Transverse colon (tissue), 4 donors: ENCODE data around the gene PCCB.

Source experiments
- EP300 ChIP-seq: sonication (generic); formaldehyde crosslinking; IDR thresholded peaks from one replicate; pipeline ENCODE4 v1.6.1; 2017; ENCODE audit warnings: antibody characterized with exemption, low read depth
- POLR2A ChIP-seq: fragments of 450-650 bp; IDR thresholded peaks from one replicate; pipeline ENCODE4 v1.6.1; 2016; ENCODE audit warnings: antibody characterized with exemption, mild to moderate bottlenecking, moderate library complexity
- POLR2AphosphoS5 ChIP-seq, 3 donors: sonication (generic); formaldehyde crosslinking; IDR thresholded peaks; one replicate each; pipeline ENCODE4 v1.6.1; 2016; ENCODE audit warnings: antibody characterized with exemption in 3 of 3
- TF ChIP-seq, protein P1 (sequence below), 5 experiments: fragments of 200-600 bp in 3 of 5; fragments of 450-650 bp in 2 of 5; sonication (generic) in 3 of 5; IDR thresholded peaks; 1 replicate in 2 of 5; 2 replicates in 3 of 5; pipeline ENCODE4 v1.5.1; 2016 to 2017; ENCODE audit warnings: antibody characterized with exemption in 5 of 5, inconsistent platforms in 3 of 5, mild to moderate bottlenecking in 2 of 5, moderate library complexity in 1 of 5

DNA sequence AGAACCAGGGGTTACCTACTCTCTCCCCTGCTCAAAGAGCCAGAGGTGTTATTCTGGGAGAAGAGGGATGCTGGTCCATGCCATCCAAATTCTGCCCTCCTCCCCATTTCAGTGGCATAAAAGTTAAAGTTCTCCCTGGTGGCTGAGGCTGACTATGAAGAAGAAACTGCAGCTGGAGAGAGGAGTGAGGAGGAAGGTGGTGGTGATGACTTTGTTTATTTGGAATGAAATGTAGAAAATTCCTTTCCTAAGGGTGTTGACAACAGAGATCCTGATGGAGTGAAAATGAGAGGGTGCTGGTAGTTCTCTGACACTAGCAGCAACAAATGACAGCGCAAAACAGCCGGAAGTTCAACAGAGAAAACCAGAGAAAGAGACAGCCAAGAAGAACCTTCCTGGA is 100.4 kb downstream of the PCCB start:
- TF ChIP-seq, protein P1, sequence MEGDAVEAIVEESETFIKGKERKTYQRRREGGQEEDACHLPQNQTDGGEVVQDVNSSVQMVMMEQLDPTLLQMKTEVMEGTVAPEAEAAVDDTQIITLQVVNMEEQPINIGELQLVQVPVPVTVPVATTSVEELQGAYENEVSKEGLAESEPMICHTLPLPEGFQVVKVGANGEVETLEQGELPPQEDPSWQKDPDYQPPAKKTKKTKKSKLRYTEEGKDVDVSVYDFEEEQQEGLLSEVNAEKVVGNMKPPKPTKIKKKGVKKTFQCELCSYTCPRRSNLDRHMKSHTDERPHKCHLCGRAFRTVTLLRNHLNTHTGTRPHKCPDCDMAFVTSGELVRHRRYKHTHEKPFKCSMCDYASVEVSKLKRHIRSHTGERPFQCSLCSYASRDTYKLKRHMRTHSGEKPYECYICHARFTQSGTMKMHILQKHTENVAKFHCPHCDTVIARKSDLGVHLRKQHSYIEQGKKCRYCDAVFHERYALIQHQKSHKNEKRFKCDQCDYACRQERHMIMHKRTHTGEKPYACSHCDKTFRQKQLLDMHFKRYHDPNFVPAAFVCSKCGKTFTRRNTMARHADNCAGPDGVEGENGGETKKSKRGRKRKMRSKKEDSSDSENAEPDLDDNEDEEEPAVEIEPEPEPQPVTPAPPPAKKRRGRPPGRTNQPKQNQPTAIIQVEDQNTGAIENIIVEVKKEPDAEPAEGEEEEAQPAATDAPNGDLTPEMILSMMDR (IDR thresholded peaks at IDR 0.05), result no peak
- TF ChIP-seq POLR2AphosphoS5 (IDR thresholded peaks at IDR 0.05) (no peak), POLR2A (no peak), EP300 (no peak)
